ENCODE results near the gene OLA1.

- TF ChIP-seq CTCF (IDR thresholded peaks at IDR 0.05) (no peak), MAX (IDR thresholded peaks at IDR 0.05; ENCODE audit: low read depth) (no peak), REST (IDR thresholded peaks at IDR 0.05; ENCODE audit: low read depth, low read length) (no peak), EZH2phosphoT487 (IDR thresholded peaks at IDR 0.05; ENCODE audit: borderline replicate concordance, low read depth) (no peak), USF1 (IDR thresholded peaks at IDR 0.05; ENCODE audit: borderline replicate concordance, low read depth) (no peak), GABPA (IDR thresholded peaks at IDR 0.05; ENCODE audit: low read depth) (no peak)
These were observed 4.5 kb downstream of the OLA1 start for GRCh38 chr2:174243812-174244211.
